Activated naive CD4-positive, alpha-beta T cell treated with anti-CD3 and anti-CD28 coated beads for 36 hours (primary cell): Measurements from ENCODE around the gene SPATA31A5. TPM values are rescaled to one million over a fixed set of nuclear protein-coding genes. Genes with fewer than 3 reads are reported as not detected.
"Not testable (repeated sequence)": the region's sequence is repeated elsewhere in the genome, so short reads cannot be mapped to it uniquely, and the experiment has no call there.

Experiments used
- CTCF ChIA-PET: fragments of 350-600 bp; sonication (Branson Sonifier 250); formaldehyde crosslinking; loops from one replicate; lab custom pipeline; 2021; ENCODE audit warnings: antibody characterized with exemption; lab: Charles Lee
- DNase-seq: peaks from one replicate; pipeline ENCODE4 v3.0.0-alpha.2; 2020
- H3K27ac Mint-ChIP-seq: one replicate; pipeline ENCODE4 v1.8.0; 2021; ENCODE audit warnings: mild to moderate bottlenecking, mixed read lengths
- H3K27me3 Mint-ChIP-seq: one replicate; pipeline ENCODE4 v1.8.0; 2021; ENCODE audit warnings: low read depth, mixed read lengths
- H3K36me3 Mint-ChIP-seq: one replicate; pipeline ENCODE4 v1.8.0; 2021; ENCODE audit warnings: low read depth, mixed read lengths
- H3K4me1 Mint-ChIP-seq: one replicate; pipeline ENCODE4 v1.8.0; 2021; ENCODE audit warnings: low read depth, mixed read lengths
- H3K4me3 Mint-ChIP-seq: one replicate; pipeline ENCODE4 v1.8.0; 2021; ENCODE audit warnings: mild to moderate bottlenecking, moderate library complexity, mixed read lengths
- H3K9me3 Mint-ChIP-seq: one replicate; pipeline ENCODE4 v1.8.0; 2021; ENCODE audit warnings: mixed read lengths
- intact Hi-C: fragments of 100-400 bp; cut with micrococcal nuclease; formaldehyde crosslinking; loops from one replicate; pipeline ENCODE4 v1.15.1; 2023
- total RNA-seq, 2 experiments: library from RNA; stranded (reverse); gene quantifications; one replicate each; pipeline ENCODE4 v1.2.3, GENCODE V29; 2021

Gene SPATA31A5
- total RNA-seq: not detected

DNA sequence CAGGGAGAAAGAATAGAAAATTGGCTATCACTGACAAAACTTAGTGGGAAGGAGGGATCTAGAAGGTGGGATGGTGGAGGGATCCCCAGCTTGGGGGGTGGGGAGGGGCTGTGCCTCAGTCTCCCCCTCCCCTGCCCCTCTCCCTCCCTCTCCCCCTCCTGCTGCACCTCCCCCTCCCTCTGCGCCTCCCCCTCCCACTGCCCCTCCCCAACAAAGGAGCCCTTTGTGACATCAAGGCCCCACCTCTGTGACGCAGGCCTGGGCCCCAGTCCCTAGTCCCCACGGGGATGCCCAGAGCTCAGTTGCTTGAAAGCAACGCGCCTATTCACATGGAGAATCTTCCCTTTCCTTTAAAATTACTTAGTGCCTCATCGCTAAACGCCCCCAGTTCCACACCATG, at the start of gene SPATA31A5:
TSS of gene SPATA31A5 (plus strand) at position 301 of the 400 bp plus-strand sequence. CDS start at position 330, 29 bp downstream.
- H3K9me3 Mint-ChIP-seq, H3K36me3 Mint-ChIP-seq, H3K4me3 Mint-ChIP-seq, DNase-seq, H3K4me1 Mint-ChIP-seq, CTCF ChIA-PET, intact Hi-C loops, H3K27me3 Mint-ChIP-seq, H3K27ac Mint-ChIP-seq: not testable (repeated sequence)

DNA sequence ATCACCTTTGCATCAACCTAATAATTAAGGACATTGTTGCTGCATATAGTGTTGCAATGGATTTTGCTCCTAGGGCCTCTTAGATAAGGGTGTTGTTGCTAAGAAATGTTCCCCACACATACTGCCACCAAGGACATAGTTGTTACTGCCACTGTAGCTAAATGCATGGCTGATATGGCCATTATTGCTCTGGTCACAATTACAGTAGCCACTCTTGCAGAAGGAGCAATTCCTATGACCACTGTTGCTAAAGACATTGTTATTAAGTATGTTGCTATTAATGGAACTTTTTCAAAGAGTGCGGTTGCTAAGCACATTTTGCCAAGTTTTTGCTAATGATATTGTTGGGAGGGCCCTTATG, 48.8 kb downstream of the SPATA31A5 start:
- CTCF ChIA-PET, H3K27ac Mint-ChIP-seq, H3K27me3 Mint-ChIP-seq, intact Hi-C loops, H3K9me3 Mint-ChIP-seq, H3K4me1 Mint-ChIP-seq, DNase-seq, H3K36me3 Mint-ChIP-seq, H3K4me3 Mint-ChIP-seq: not testable (repeated sequence)

DNA sequence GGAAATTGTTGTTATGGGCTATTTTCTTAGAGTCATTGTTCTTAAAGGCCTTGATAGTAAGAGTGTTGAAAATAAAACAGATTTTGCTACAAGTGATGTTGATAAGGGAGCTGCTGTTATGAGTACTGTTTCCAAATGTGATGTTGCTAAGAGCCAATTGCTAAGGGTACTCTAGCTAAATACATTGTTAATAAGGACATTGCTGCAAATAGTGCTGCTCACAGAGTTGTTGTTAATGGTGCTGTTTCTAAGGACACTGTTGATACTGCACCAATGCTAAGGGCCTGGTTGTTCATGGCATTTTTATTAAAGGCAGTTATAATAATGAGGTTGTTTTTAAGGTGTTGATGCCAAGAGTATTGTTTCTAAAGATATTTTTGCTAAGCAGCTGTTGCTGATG, 52.2 kb downstream of the SPATA31A5 start:
- intact Hi-C loops, H3K4me1 Mint-ChIP-seq, H3K27me3 Mint-ChIP-seq, CTCF ChIA-PET, H3K4me3 Mint-ChIP-seq, H3K36me3 Mint-ChIP-seq, H3K27ac Mint-ChIP-seq, DNase-seq, H3K9me3 Mint-ChIP-seq: not testable (repeated sequence)
